ENCODE measurements around the gene MLNR. TPM values are rescaled to one million over a fixed set of nuclear protein-coding genes. Genes with fewer than 3 reads are reported as not detected.

MLNR gene
- total RNA-seq, 6 experiments from 2014 or later, result not detected

DNA sequence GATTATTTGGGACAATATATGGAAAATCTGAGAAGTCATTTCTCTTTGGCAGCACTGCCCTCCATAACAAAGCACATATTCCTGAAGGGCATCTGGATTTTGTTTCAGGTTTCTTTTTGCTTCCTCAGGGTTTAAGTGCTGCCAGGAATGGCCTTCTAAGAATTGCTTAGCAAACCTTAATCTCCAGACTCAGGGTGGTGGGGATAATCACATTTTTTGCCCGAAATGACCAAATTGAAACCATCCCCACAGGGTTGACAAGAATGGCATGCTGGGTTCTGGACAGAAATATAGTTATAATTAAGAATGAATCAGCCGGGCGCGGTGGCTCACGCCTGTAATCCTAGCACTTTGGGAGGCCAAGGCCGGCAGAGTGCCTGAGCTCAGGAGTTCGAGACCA is 21.2 kb downstream of the MLNR start:
- Histone ChIP-seq H3K9me3 (no peaks in the 10 kb centered on the region), H3K27me3 (no peaks in the 10 kb centered on the region), H3K4me1 (peaks cover 0 to under 1% (median 0%) of the 10 kb centered on the region in 4 donors), H3K27ac (no peak overlapping the region), H3K4me3 (no peak overlapping the region), H3K36me3 (no peaks in the 10 kb centered on the region)
- DNase-seq (no peak), ATAC-seq (no peak)
- intact Hi-C loops (cut with DNase I), result no loop called here
- TF ChIP-seq POLR2A (IDR thresholded peaks at IDR 0.05), result no peak
- TF ChIP-seq, protein P1, sequence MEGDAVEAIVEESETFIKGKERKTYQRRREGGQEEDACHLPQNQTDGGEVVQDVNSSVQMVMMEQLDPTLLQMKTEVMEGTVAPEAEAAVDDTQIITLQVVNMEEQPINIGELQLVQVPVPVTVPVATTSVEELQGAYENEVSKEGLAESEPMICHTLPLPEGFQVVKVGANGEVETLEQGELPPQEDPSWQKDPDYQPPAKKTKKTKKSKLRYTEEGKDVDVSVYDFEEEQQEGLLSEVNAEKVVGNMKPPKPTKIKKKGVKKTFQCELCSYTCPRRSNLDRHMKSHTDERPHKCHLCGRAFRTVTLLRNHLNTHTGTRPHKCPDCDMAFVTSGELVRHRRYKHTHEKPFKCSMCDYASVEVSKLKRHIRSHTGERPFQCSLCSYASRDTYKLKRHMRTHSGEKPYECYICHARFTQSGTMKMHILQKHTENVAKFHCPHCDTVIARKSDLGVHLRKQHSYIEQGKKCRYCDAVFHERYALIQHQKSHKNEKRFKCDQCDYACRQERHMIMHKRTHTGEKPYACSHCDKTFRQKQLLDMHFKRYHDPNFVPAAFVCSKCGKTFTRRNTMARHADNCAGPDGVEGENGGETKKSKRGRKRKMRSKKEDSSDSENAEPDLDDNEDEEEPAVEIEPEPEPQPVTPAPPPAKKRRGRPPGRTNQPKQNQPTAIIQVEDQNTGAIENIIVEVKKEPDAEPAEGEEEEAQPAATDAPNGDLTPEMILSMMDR (IDR thresholded peaks at IDR 0.05), result no peak
- 91% methylated on average over 6 of the region's 7 CpGs for WGBS (ENCODE audit: insufficient coverage, low coverage, low lambda C conversion rate, missing lambda C conversion rate)

DNA sequence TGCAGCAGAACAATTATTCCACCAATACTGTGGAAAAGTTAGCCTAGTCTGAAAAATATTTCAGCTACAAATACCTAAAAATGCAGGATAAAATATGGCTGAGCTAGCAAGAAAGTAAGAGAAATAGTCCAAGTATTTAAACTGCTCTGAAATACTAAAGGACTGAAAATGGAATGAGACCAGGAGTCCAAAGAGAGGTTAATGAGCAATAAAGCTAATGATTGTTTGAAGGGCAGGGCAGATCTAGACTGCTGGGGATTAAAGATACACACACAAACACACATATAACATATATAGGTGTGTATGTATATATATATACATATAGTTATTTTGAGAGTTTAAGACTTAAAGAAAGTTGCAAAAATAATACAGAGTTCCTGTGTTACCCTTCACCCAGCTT is 25.0 kb downstream of the MLNR start:
- no peaks in the 10 kb centered on the region for H3K9me3 ChIP-seq
- TF ChIP-seq, protein P1 (IDR thresholded peaks at IDR 0.05), result no peak
- no peak for TF ChIP-seq POLR2A (IDR thresholded peaks at IDR 0.05)
- no peak overlapping the region for H3K4me3 ChIP-seq
- ATAC-seq (no peak), DNase-seq (no peak)
- intact Hi-C loops (cut with DNase I), result no loop called here
- peaks cover 0 to 12% (median 4%) of the 10 kb centered on the region in 4 donors for H3K4me1 ChIP-seq
- H3K27me3 ChIP-seq, result no peaks in the 10 kb centered on the region
- H3K36me3 ChIP-seq, result no peaks in the 10 kb centered on the region
- H3K27ac ChIP-seq, result no peak overlapping the region

DNA sequence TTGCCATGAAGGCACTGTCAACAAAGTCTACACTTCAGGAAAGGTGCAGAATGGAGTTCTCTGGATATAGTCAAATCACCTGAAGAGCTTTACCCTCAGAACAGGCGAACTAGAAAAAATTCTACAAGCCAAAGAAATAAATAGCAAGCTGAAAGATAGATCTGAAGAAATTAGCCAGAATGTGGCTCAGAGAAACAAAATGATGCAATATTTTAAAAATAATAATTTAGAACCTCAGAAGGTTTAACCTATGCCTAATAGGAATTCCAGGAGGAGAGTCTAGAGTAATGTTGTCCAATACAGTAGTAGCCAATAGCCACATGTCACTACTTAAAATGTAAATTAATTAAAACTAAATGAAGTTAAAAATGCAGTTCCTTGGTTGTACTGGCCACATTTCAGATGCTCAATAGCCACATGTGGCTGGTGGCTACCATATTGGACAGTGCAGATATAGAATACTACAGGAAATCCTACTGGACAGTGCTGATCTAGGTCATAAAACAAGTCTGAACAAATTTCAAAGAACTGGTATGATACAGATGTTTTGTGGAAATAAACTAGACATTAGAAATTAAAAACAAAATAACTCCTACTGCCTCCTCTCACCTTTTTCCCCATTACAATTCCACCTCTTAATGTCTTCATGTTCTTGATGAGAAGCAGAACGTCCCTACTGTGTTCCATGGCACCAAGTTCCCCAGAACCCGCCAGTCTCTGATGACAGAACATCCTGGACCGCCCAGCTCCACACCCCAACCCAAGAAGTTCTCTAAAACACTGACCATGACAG is 26.9 kb downstream of the MLNR start:
- Histone ChIP-seq H3K4me1 (peaks cover 0 to 12% (median 4%) of the 10 kb centered on the region in 4 donors), H3K9me3 (no peaks in the 10 kb centered on the region), H3K36me3 (no peaks in the 10 kb centered on the region), H3K4me3 (peak overlapping the region; percentile 68 to 93 (median 85)), H3K27me3 (no peaks in the 10 kb centered on the region), H3K27ac (peak overlapping the region; percentile 86 to 94 (median 90))
- WGBS (ENCODE audit: insufficient coverage, low coverage, low lambda C conversion rate, missing lambda C conversion rate), result 23% methylated on average over 4 of the region's 4 CpGs
- intact Hi-C loops (cut with DNase I), result no loop called here
- DNase-seq (no peak), ATAC-seq (peak in 3 of 4 donors; percentile 62 to 68 (median 66))
- no peak for TF ChIP-seq POLR2A (IDR thresholded peaks at IDR 0.05)
- TF ChIP-seq, protein P1 (IDR thresholded peaks at IDR 0.05), result no peak

DNA sequence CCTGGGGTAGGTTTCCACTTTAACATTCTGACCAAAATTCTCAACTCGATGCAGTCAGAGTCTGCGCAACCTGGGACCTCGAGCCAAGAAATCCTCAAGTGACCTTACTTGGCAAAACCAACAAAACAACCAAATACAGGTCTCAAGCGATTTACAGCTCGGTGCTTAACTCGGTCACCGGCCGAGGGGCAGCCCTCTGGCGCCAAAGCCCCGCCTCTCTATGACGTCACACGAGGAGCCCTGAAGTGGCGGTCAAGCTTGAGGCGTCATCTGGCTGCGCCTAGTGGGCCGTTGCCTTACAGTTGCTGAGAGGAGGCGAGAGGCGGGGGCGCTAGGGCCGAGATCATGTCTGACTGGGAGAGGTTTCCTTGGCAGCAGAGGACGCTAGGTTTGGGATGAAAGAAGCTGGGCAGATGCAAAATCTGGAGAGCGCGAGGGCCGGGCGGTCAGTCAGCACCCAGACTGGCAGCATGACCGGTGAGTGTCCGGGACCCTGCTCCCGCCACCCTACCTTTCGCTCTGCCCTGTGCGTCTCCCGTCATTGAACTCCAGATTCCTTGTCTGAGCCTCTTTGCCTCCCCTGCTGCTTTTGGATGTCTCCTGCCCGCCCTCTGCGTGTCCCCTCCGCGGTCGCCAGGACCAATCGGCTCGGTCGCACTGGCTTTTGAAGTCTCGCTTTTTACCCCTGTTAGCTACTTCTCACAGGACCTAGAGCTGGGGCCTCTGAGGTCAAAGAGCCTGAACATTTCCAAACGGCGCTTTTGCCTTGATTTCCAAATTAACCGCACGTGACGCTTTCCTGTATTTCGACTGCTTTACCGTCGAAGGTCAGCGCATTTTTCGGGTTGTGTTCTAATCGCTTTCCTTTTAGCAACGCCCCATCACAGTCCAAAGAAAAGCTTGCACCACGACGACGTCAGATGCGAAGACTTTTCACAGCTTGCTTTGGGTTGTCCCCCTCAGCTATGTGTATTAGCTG is 27.8 kb downstream of the MLNR start, which contains the start of gene CDADC1:
TSS of gene CDADC1 (plus strand) at position 283 of the 979 bp plus-strand sequence. CDS start at position 396, 113 bp downstream.
- Histone ChIP-seq H3K9me3 (no peaks in the 10 kb centered on the region), H3K4me3 (peak within 1 kb of the TSS; percentile 68 to 93 (median 85)), H3K4me1 (peaks cover 0 to 12% (median 4%) of the 10 kb centered on the region in 4 donors), H3K27me3 (no peaks in the 10 kb centered on the region), H3K36me3 (no peaks in the 10 kb centered on the region), H3K27ac (peak within 1 kb of the TSS; percentile 86 to 94 (median 90))
- intact Hi-C loops (cut with DNase I), result no loop called here
- ATAC-seq, result peak; percentile 96 to 98 (median 97)
- TF ChIP-seq, protein P1 (IDR thresholded peaks at IDR 0.05), result no peak
- TF ChIP-seq POLR2A (IDR thresholded peaks at IDR 0.05), result peak; percentile 86
- 1% methylated on average over 51 of the region's 56 CpGs for WGBS (ENCODE audit: insufficient coverage, low coverage, low lambda C conversion rate, missing lambda C conversion rate)
- DNase-seq, result peak; percentile 98 to 99 (median 99)

All from right lobe of liver (tissue), 6 donors.